GM12878 (cell line): Measurements from ENCODE around the gene BIRC6. TPM values are rescaled to one million over a fixed set of nuclear protein-coding genes. Genes with fewer than 3 reads are reported as not detected.

Experiments
- ATAC-seq: fragments of 200-7000 bp; cut with Tn5 transposase; 3 replicates; pipeline ENCODE4 v1.9.1; 2020; ENCODE audit warnings: mild to moderate bottlenecking, moderate library complexity
- BruUV-seq: library from RNA; stranded (reverse); fragments of 400-500 nt; replicated peaks from 2 replicates; lab custom pipeline; 2021; lab: Mats Ljungman, UMichigan
- CTCF ChIA-PET: fragments of 300-600 bp; sonication (Branson Sonifier 250); formaldehyde crosslinking; extraction: SDS; loops from one replicate; lab custom pipeline; 2021; ENCODE audit warnings: inconsistent platforms; lab: Yijun Ruan, JAX
- POLR2A ChIA-PET: fragments of 350-600 bp; formaldehyde crosslinking; extraction: SDS; loops from one replicate; lab custom pipeline; 2021; ENCODE audit warnings: inconsistent platforms; lab: Charles Lee
- RAD21 ChIA-PET: fragments of 300-600 bp; sonication (Branson Sonifier 250); formaldehyde crosslinking; loops from one replicate; lab custom pipeline; 2023; ENCODE audit warnings: antibody characterized with exemption; ENCODE audit not compliant: unreplicated experiment; lab: Charles Lee
- SMC1A ChIA-PET: fragments of 300-600 bp; sonication (Branson Sonifier 250); formaldehyde crosslinking; loops from one replicate; lab custom pipeline; 2023; ENCODE audit not compliant: unreplicated experiment, uncharacterized antibody; lab: Charles Lee
- DNase-seq: peaks from one replicate; pipeline ENCODE4 v3.0.0-alpha.2; 2011; ENCODE audit warnings: low read depth, low spot score
- FAIRE-seq: peaks from 3 replicates; lab custom pipeline; 2011; peaks lifted over from hg19 to GRCh38; lab: Jason Lieb, UNC
- H2AFZ ChIP-seq: 2 replicates; pipeline ENCODE4 v1.6.0; 2011; ENCODE audit warnings: low read depth, low read length, control low read depth; ENCODE audit not compliant: control insufficient read depth
- H3K27ac ChIP-seq: 2 replicates; pipeline ENCODE4 v1.5.1; 2011; ENCODE audit warnings: control low read depth; ENCODE audit not compliant: control insufficient read depth, insufficient read depth
- H3K27me3 ChIP-seq, 2 experiments: replicated peaks in 1 of 2; 2 replicates each; pipeline versions ENCODE4 v1.6.0 to v1.6.1; 2011; ENCODE audit warnings: low read length in 1 of 2; ENCODE audit not compliant: control insufficient read depth in 2 of 2, insufficient read depth in 2 of 2
- H3K36me3 ChIP-seq, 2 experiments: 2 replicates each; pipeline ENCODE4 v1.5.1; 2011; ENCODE audit warnings: low read length in 1 of 2; ENCODE audit not compliant: control insufficient read depth in 2 of 2, insufficient read depth in 2 of 2
- H3K4me1 ChIP-seq: 2 replicates; pipeline ENCODE4 v1.6.1; 2011; ENCODE audit warnings: mild to moderate bottlenecking, low read length, moderate library complexity, mixed read lengths; ENCODE audit not compliant: control insufficient read depth, insufficient read depth
- H3K4me2 ChIP-seq: 2 replicates; pipeline ENCODE4 v1.6.0; 2011; ENCODE audit warnings: control low read depth; ENCODE audit not compliant: control insufficient read depth, insufficient read depth
- H3K4me3 ChIP-seq: fragments of 200-600 bp; sonication (generic); 2 replicates; pipeline ENCODE4 v1.5.1; 2016
- H3K79me2 ChIP-seq: 2 replicates; pipeline ENCODE4 v1.6.0; 2011; ENCODE audit warnings: low read length; ENCODE audit not compliant: control insufficient read depth, insufficient read depth
- H3K9ac ChIP-seq: 2 replicates; pipeline ENCODE4 v1.8.0; 2011; ENCODE audit warnings: low read length, control low read depth, mixed read lengths; ENCODE audit not compliant: control insufficient read depth, insufficient read depth
- H3K9me3 ChIP-seq: replicated peaks from 3 replicates; pipeline ENCODE4 v1.5.1; 2011; ENCODE audit warnings: mild to moderate bottlenecking, low read length; ENCODE audit not compliant: control insufficient read depth, insufficient read depth
- H4K20me1 ChIP-seq: 2 replicates; pipeline ENCODE4 v1.6.0; 2011; ENCODE audit not compliant: control insufficient read depth, insufficient read depth
- BACH1 ChIP-seq: fragments of 450-650 bp; IDR thresholded peaks from 2 replicates; pipeline ENCODE4 v1.6.1; 2017; ENCODE audit warnings: mild to moderate bottlenecking, borderline replicate concordance
- CBX5 ChIP-seq: sonication (generic); IDR thresholded peaks from 2 replicates; pipeline ENCODE4 v1.6.1; 2016; ENCODE audit warnings: low read depth, moderate library complexity, mild to moderate bottlenecking, inconsistent platforms
- HDAC6 ChIP-seq: fragments of 200-600 bp; sonication (generic); IDR thresholded peaks from one replicate; pipeline ENCODE4 v1.8.0; 2017; ENCODE audit warnings: antibody characterized with exemption; ENCODE audit not compliant: unreplicated experiment
- IKZF1 ChIP-seq: fragments of 450-650 bp; conservative IDR thresholded peaks from 2 replicates; pipeline ENCODE4 v1.6.1; 2017; ENCODE audit warnings: antibody characterized with exemption, mild to moderate bottlenecking
- KAT2A ChIP-seq: conservative IDR thresholded peaks from 2 replicates; pipeline ENCODE4 v1.6.1; 2011; ENCODE audit warnings: low read depth, low read length; ENCODE audit not compliant: control insufficient read depth
- LARP7 ChIP-seq: fragments of 450-650 bp; IDR thresholded peaks from 2 replicates; pipeline ENCODE4 v1.6.1; 2017; ENCODE audit warnings: mild to moderate bottlenecking
- MAX ChIP-seq: IDR thresholded peaks from 2 replicates; pipeline ENCODE4 v1.6.1; 2012; ENCODE audit warnings: low read depth, low read length, improper control_type of control experiment
- MTA2 ChIP-seq: fragments of 450-650 bp; IDR thresholded peaks from 2 replicates; pipeline ENCODE4 v1.6.1; 2016; ENCODE audit warnings: low read depth, mild to moderate bottlenecking, moderate library complexity
- MYB ChIP-seq: fragments of 150-350 bp; IDR thresholded peaks from 2 replicates; pipeline ENCODE4 v1.6.1; 2014; ENCODE audit warnings: mild to moderate bottlenecking, low read depth, low read length, borderline replicate concordance
- PAX5 ChIP-seq: IDR thresholded peaks from 2 replicates; pipeline ENCODE4 v1.6.1; 2011; ENCODE audit warnings: low read depth, low read length, borderline replicate concordance
- YY1 ChIP-seq: IDR thresholded peaks from 2 replicates; pipeline ENCODE4 v1.6.1; 2011; ENCODE audit warnings: low read depth, mild to moderate bottlenecking, low read length
- ZNF384 ChIP-seq: IDR thresholded peaks from 2 replicates; pipeline ENCODE4 v1.6.1; 2012; ENCODE audit warnings: low read depth, mild to moderate bottlenecking, low read length, improper control_type of control experiment, borderline replicate concordance
- WGBS: methylation state at CpG from one replicate; pipeline ENCODE4 v1.1.6; 2016; ENCODE audit warnings: low lambda C conversion rate; ENCODE audit not compliant: insufficient replicate concordance, insufficient coverage; ENCODE audit errors: missing lambda C conversion rate; 5-methylcytosine and 5-hydroxymethylcytosine counted together
- in situ Hi-C: fragments of 300-500 bp; cut with MboI; formaldehyde crosslinking; loops from 9 replicates; pipeline ENCODE4 v1.14.3; 2018; ENCODE audit warnings: mixed read lengths
- intact Hi-C: fragments of 100-400 bp; cut with micrococcal nuclease; formaldehyde crosslinking; loops from one replicate; pipeline ENCODE4 v1.14.2; 2022; ENCODE audit not compliant: unreplicated experiment
- microRNA counts: library from miRNA; unstranded; fragments of <30 nt; microRNA quantifications from one replicate; lab custom pipeline; 2016
- microRNA-seq: library from miRNA; unstranded; fragments of <30 nt; microRNA quantifications from one replicate; pipeline ENCODE4, GENCODE V29; 2018
- polyA plus RNA-seq, 11 experiments: library from polyadenylated mRNA; depleted of rRNA in 4 of 11; unstranded in 6 of 11; stranded (reverse) in 5 of 11; fragments of >200 nt; fragmentation: Nextera tagmentation in 4 of 11; fragmentation: Illumina TruSeq in 1 of 11; extraction: Ambion mirVana in 4 of 11; extraction: Trizol in 1 of 11; gene quantifications; 1 replicate in 1 of 11; 2 replicates in 10 of 11; pipeline versions ENCODE4 v1.2.1 to v1.2.3, GENCODE V29; 2011 to 2016; ENCODE audit warnings: inconsistent platforms in 2 of 11, missing spikeins in 2 of 11, low read depth in 1 of 11
- small RNA-seq: library from RNA; depleted of rRNA; stranded (forward); fragments of <200 nt; gene quantifications from one replicate; pipeline ENCODE3, GENCODE V24; 2014
- total RNA-seq, 4 experiments: library from RNA; depleted of rRNA in 3 of 4; stranded (reverse); fragments of >200 nt in 3 of 4; fragmentation: Illumina TruSeq in 1 of 4; extraction: Trizol in 1 of 4; gene quantifications; 2 replicates each; pipeline versions ENCODE4 v1.2.1 to v1.2.3, GENCODE V29; 2013 to 2021

Gene BIRC6
- total and polyA plus RNA-seq, 10 of the 15 experiments (the other 5 are each of a cell fraction or from before 2014, with no cell fraction given), result 18.8 to 118 (median 55.0) TPM

DNA sequence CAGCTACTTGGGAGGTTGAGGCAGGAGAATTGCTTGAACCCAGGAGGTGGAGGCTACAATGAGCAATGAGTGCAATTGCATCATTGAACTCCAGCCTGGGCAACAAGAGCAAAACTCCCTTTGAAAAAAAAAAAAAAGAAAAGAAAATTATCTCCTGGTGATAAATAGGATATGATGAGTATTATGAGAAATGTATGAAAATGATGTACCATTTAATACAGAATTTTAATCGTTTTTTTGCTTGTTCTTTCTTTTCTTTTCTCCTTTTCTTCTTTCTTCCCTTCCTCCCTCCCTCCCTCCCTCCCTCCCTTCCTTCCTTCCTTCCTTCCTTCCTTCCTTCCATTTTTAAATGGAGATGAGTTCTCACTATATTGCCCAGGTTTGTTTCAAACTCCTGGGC lies 311.4 kb downstream of the BIRC6 start:
- H3K4me3 ChIP-seq, result no peak overlapping the region
- FAIRE-seq, result no peak
- H4K20me1 ChIP-seq, result no peaks in the 10 kb centered on the region
- no peak overlapping the region for H2AFZ ChIP-seq
- no peaks in the 10 kb centered on the region for H3K9me3 ChIP-seq
- H3K27me3 ChIP-seq, result no peaks in the 10 kb centered on the region
- in situ Hi-C loops, result no loop called here
- 100% methylated on average over 1 of the region's 1 CpG for WGBS
- peaks cover 0 to 3% of the 10 kb centered on the region in 2 experiments; a peak in 1 of 4 replicates for H3K36me3 ChIP-seq
- no peak overlapping the region for H3K4me2 ChIP-seq
- BruUV-seq, result no TSS peak
- H3K9ac ChIP-seq, result no peak overlapping the region
- CTCF ChIA-PET, result no interaction called here
- no peak for TF ChIP-seq BACH1
- TF ChIP-seq MYB, result no peak
- no peak for TF ChIP-seq MTA2
- TF ChIP-seq YY1, result no peak
- no peak for TF ChIP-seq IKZF1
- no peak for TF ChIP-seq PAX5
- no peak for TF ChIP-seq ZNF384
- TF ChIP-seq LARP7, result no peak
- TF ChIP-seq CBX5, result no peak
- no peak for TF ChIP-seq MAX
- TF ChIP-seq KAT2A, result no peak
- no peak for TF ChIP-seq HDAC6
- TF ChIP-seq, all 136 proteins: peak for 0
- Histone ChIP-seq H3K27ac (no peak overlapping the region), H3K4me1 (no peaks in the 10 kb centered on the region), H3K79me2 (no peaks in the 10 kb centered on the region)
- ChIA-PET SMC1A (no interaction called here), RAD21 (no interaction called here), POLR2A (no interaction called here)
- intact Hi-C loops, result no loop called here
- DNase-seq (no peak), ATAC-seq (no peak)

MicroRNAs encoded within 50 kb of the gene (microRNA counts, 767-probe panel; counts per million panel counts)
- microRNA hsa-miR-558 (lab: Ali Mortazavi, UCI), result 977 counts per million, percentile 26 among the panel's probes with 10 or more counts

Small RNA genes lying within 50 kb of the gene (microRNA-seq; reads per million reads assigned to microRNA genes)
- gene MIR4765, result not detected
- not detected for gene MIR558

Small RNA genes lying within 50 kb of the gene (small RNA-seq; reads per million reads assigned to genes)
- gene MIR4765 (not detected), gene MIR558 (not detected)

Other genes starting within 250 kb of the BIRC6 start
- 15.6 and 20.4 TPM in 2 replicates for gene SLC30A6, start 191.2 kb upstream of the BIRC6 start, total RNA-seq (2014; rRNA removed)
- 15.7 and 16.3 TPM in 2 replicates for gene SLC30A6, start 191.2 kb upstream of the BIRC6 start, total RNA-seq (2014; rRNA removed; fragmentation: Illumina TruSeq; extraction: Trizol)
- gene SLC30A6, start 191.2 kb upstream of the BIRC6 start, total RNA-seq (2021), result 15.3 and 15.4 TPM in 2 replicates
- gene SLC30A6, start 191.2 kb upstream of the BIRC6 start, polyA plus RNA-seq (2011; rRNA removed), result 22.7 and 34.3 TPM in 2 replicates
- gene SLC30A6, start 191.2 kb upstream of the BIRC6 start, polyA plus RNA-seq (2014; fragmentation: Illumina TruSeq; extraction: Trizol), result 15.6 and 18.9 TPM in 2 replicates
- gene SLC30A6, start 191.2 kb upstream of the BIRC6 start, polyA plus RNA-seq (2014; fragmentation: Nextera tagmentation; extraction: Ambion mirVana), result 1 to 10 TPM; 6.4 to 6.6 TPM
- 8.9 and 10.6 TPM in 2 replicates for gene SLC30A6, start 191.2 kb upstream of the BIRC6 start, polyA plus RNA-seq (2014; rRNA removed)
- 10 to 100 TPM; 15.6 to 17.8 TPM for gene SLC30A6, start 191.2 kb upstream of the BIRC6 start, polyA plus RNA-seq (2016; fragmentation: Nextera tagmentation; extraction: Ambion mirVana)
- 0.33 and 0.45 TPM in 2 replicates for gene NLRC4, start 92.1 kb upstream of the BIRC6 start, total RNA-seq (2014; rRNA removed)
- gene NLRC4, start 92.1 kb upstream of the BIRC6 start, total RNA-seq (2014; rRNA removed; fragmentation: Illumina TruSeq; extraction: Trizol), result 0.51 and 0.58 TPM in 2 replicates
- 0.40 and 0.54 TPM in 2 replicates for gene NLRC4, start 92.1 kb upstream of the BIRC6 start, total RNA-seq (2021)
- gene NLRC4, start 92.1 kb upstream of the BIRC6 start, polyA plus RNA-seq (2011; rRNA removed), result 0.01 and 0.03 TPM in 2 replicates
- gene NLRC4, start 92.1 kb upstream of the BIRC6 start, polyA plus RNA-seq (2014; fragmentation: Illumina TruSeq; extraction: Trizol), result 0.38 and 0.54 TPM in 2 replicates
- under 1 TPM; 0.26 to 0.40 TPM for gene NLRC4, start 92.1 kb upstream of the BIRC6 start, polyA plus RNA-seq (2014; fragmentation: Nextera tagmentation; extraction: Ambion mirVana)
- gene NLRC4, start 92.1 kb upstream of the BIRC6 start, polyA plus RNA-seq (2014; rRNA removed), result 0.18 and 0.41 TPM in 2 replicates
- gene NLRC4, start 92.1 kb upstream of the BIRC6 start, polyA plus RNA-seq (2016; fragmentation: Nextera tagmentation; extraction: Ambion mirVana), result under 1 TPM; 0.09 to 0.40 TPM
- 7.7 and 10.8 TPM in 2 replicates for gene YIPF4, start 79.1 kb upstream of the BIRC6 start, total RNA-seq (2014; rRNA removed)
- gene YIPF4, start 79.1 kb upstream of the BIRC6 start, total RNA-seq (2014; rRNA removed; fragmentation: Illumina TruSeq; extraction: Trizol), result 10.4 and 13.9 TPM in 2 replicates
- 28.1 and 31.4 TPM in 2 replicates for gene YIPF4, start 79.1 kb upstream of the BIRC6 start, total RNA-seq (2021)
- gene YIPF4, start 79.1 kb upstream of the BIRC6 start, polyA plus RNA-seq (2011; rRNA removed), result 16.4 and 34.6 TPM in 2 replicates
- gene YIPF4, start 79.1 kb upstream of the BIRC6 start, polyA plus RNA-seq (2014; fragmentation: Illumina TruSeq; extraction: Trizol), result 10.8 and 15.0 TPM in 2 replicates
- gene YIPF4, start 79.1 kb upstream of the BIRC6 start, polyA plus RNA-seq (2014; fragmentation: Nextera tagmentation; extraction: Ambion mirVana), result 10 to 100 TPM in 1 of 2 experiments, 1 to 10 TPM in 1; 2.8 to 11.4 TPM
- 6.7 and 10.6 TPM in 2 replicates for gene YIPF4, start 79.1 kb upstream of the BIRC6 start, polyA plus RNA-seq (2014; rRNA removed)
- gene YIPF4, start 79.1 kb upstream of the BIRC6 start, polyA plus RNA-seq (2016; fragmentation: Nextera tagmentation; extraction: Ambion mirVana), result 10 to 100 TPM; 57.0 to 60.4 TPM